Measurements from ENCODE around the gene KLHL21. TPM values are rescaled to one million over a fixed set of nuclear protein-coding genes. Genes with fewer than 3 reads are reported as not detected.
"Not testable (repeated sequence)": the region's sequence is repeated elsewhere in the genome, so short reads cannot be mapped to it uniquely, and the experiment has no call there.

KLHL21 gene
- 83.7 TPM for total RNA-seq
- long read RNA-seq, full-length matches to known transcripts: 385 of 467 reads
- long read RNA-seq, partial matches to known transcripts: 15 of 467 reads
- long read RNA-seq, other reads (novel, unspliced or antisense): 67 of 467 reads

GRCh38 chr1:6602669-6603237 lies at the start of gene KLHL21:
TSS of gene KLHL21 (minus strand) at chr1:6602869. CDS start at chr1:6602817, 52 bp downstream.
- H3K9me3 ChIP-seq (replicated peaks): no peaks in the 10 kb centered on the region
- peaks cover 83% of the 10 kb centered on the region for H3K4me1 ChIP-seq
- H3K27ac ChIP-seq (replicated peaks): peak within 1 kb of the TSS; percentile 100
- intact Hi-C loops (cut with micrococcal nuclease): no loop called here
- H3K27me3 ChIP-seq (ENCODE audit: low read depth): no peaks in the 10 kb centered on the region
- peaks cover 25% of the 10 kb centered on the region for H3K36me3 ChIP-seq
- DNase-seq: peak; percentile 92
- TF ChIP-seq CTCF (IDR thresholded peaks at IDR 0.05; ENCODE audit: borderline replicate concordance): no peak
- H3K4me3 ChIP-seq: peak within 1 kb of the TSS; percentile 97

- peaks cover 4% of the 10 kb centered on the region for H3K4me1 ChIP-seq
- H3K9me3 ChIP-seq (replicated peaks): no peaks in the 10 kb centered on the region
- H3K27ac ChIP-seq (replicated peaks): no peak overlapping the region
- intact Hi-C loops (cut with micrococcal nuclease): no loop called here
- no peaks in the 10 kb centered on the region for H3K27me3 ChIP-seq (ENCODE audit: low read depth)
- no peak for TF ChIP-seq CTCF (IDR thresholded peaks at IDR 0.05; ENCODE audit: borderline replicate concordance)
- DNase-seq: no peak
- peaks cover 55% of the 10 kb centered on the region for H3K36me3 ChIP-seq
- H3K4me3 ChIP-seq: no peak overlapping the region
Measured at GRCh38 chr1:6651909-6652308, 49.2 kb upstream of the KLHL21 start.

GRCh38 chr1:6648556-6648955 lies 45.9 kb upstream of the KLHL21 start:
- no peak for TF ChIP-seq CTCF (IDR thresholded peaks at IDR 0.05; ENCODE audit: borderline replicate concordance)
- Histone ChIP-seq H3K36me3 (peaks cover 72% of the 10 kb centered on the region), H3K4me3 (no peak overlapping the region), H3K4me1 (no peaks in the 10 kb centered on the region), H3K9me3 (replicated peaks) (no peaks in the 10 kb centered on the region), H3K27me3 (ENCODE audit: low read depth) (no peaks in the 10 kb centered on the region), H3K27ac (replicated peaks) (no peak overlapping the region)
- DNase-seq: no peak
- intact Hi-C loops (cut with micrococcal nuclease): no loop called here

- intact Hi-C loops (cut with micrococcal nuclease): no loop called here
- no peaks in the 10 kb centered on the region for H3K9me3 ChIP-seq (replicated peaks)
- H3K27ac ChIP-seq (replicated peaks): no peak overlapping the region
- peaks cover 72% of the 10 kb centered on the region for H3K36me3 ChIP-seq
- H3K27me3 ChIP-seq (ENCODE audit: low read depth): no peaks in the 10 kb centered on the region
- TF ChIP-seq CTCF (IDR thresholded peaks at IDR 0.05; ENCODE audit: borderline replicate concordance): peak; percentile 70
- H3K4me1 ChIP-seq: no peaks in the 10 kb centered on the region
- no peak for DNase-seq
- no peak overlapping the region for H3K4me3 ChIP-seq
Measured at GRCh38 chr1:6646499-6647148, 44.0 kb upstream of the KLHL21 start.

GRCh38 chr1:6645018-6645417 lies 42.3 kb upstream of the KLHL21 start:
- DNase-seq: no peak
- no peaks in the 10 kb centered on the region for H3K9me3 ChIP-seq (replicated peaks)
- H3K4me3 ChIP-seq: no peak overlapping the region
- intact Hi-C loops (cut with micrococcal nuclease): no loop called here
- TF ChIP-seq CTCF (IDR thresholded peaks at IDR 0.05; ENCODE audit: borderline replicate concordance): no peak
- H3K4me1 ChIP-seq: no peaks in the 10 kb centered on the region
- no peaks in the 10 kb centered on the region for H3K27me3 ChIP-seq (ENCODE audit: low read depth)
- H3K36me3 ChIP-seq: peaks cover 72% of the 10 kb centered on the region
- H3K27ac ChIP-seq (replicated peaks): no peak overlapping the region

- H3K27ac ChIP-seq (replicated peaks); H3K9me3 ChIP-seq (replicated peaks); H3K4me3 ChIP-seq; H3K4me1 ChIP-seq; intact Hi-C loops (cut with micrococcal nuclease); H3K27me3 ChIP-seq (ENCODE audit: low read depth); DNase-seq: not testable (repeated sequence)
- peaks cover 98% of the 10 kb centered on the region for H3K36me3 ChIP-seq
Measured at GRCh38 chr1:6640867-6641266, 38.2 kb upstream of the KLHL21 start.

Measured in left ventricle myocardium inferior (tissue), 1 donor.